Stimulated activated CD4-positive, alpha-beta T cell treated with anti-CD3 and anti-CD28 coated beads, Interleukin-15, amount 100 ng/mL, for 48 hours (primary cell): ENCODE results near the gene SRSF7.
"Not testable (repeated sequence)": the region's sequence is repeated elsewhere in the genome, so short reads cannot be mapped to it uniquely, and the experiment has no call there.

Experiments
- DNase-seq, 2 donors: peaks; one replicate each; pipeline ENCODE4 v3.0.0-alpha.2; 2020; ENCODE audit warnings: low read depth in 2 of 2

The SRSF7 gene

DNA sequence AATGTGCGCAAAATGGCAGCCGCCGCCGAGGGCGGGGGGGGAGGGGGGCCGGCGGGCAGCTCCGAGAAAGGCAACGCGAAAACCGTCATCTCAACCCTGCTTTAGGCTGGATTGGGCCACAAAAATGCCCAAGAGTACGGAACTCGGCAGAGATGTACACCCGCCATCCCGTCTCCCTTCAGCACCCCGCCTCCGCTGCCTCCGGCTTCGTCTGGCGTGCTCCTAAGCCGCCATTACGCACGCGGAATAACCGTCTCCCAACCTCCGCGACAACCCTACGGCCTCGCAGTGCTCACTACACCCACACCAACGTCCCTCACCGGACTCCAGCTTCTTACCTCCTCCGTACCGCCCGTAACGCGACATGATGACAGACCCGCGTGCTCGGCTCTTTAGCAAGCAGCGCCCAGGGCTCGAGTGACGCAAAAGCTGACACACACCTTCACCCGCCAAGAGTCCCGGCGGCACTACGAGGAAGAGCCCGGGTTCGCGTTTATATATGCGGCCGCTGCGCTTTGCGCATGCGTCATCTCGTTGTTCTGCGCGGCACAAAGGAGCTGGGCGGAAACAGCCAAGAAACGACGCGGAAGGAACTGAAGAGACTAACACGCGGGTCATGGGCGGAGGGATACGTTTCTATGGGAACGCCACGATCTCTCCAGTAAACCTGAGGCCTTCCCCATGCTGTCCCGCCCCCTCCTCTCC, at the start of gene SRSF7:
TSS of gene SRSF7 (minus strand) at position 471 of the 705 bp plus-strand sequence. CDS start at position 366, 105 bp downstream.
- peak; percentile 95 for DNase-seq

DNA sequence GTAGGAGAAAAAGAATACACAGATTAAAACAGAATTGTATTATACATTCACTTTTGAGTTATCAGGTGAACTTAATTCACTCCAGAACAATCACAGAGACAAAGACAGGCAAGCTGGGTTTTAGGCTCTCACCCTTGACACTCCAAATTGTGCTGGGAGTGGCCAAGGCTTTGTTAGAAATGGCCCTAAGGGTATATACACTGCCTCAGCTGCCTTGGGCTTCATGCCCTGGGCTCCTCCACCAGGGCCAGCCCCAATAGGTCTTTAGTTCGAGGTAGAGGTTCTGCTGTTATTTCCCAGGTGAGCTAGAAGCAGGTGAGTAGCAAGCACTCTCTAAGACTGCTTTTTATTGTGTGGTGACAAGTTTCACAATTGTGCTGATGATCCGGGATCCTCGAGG, 46.8 kb upstream of the SRSF7 start:
- no peak for DNase-seq

DNA sequence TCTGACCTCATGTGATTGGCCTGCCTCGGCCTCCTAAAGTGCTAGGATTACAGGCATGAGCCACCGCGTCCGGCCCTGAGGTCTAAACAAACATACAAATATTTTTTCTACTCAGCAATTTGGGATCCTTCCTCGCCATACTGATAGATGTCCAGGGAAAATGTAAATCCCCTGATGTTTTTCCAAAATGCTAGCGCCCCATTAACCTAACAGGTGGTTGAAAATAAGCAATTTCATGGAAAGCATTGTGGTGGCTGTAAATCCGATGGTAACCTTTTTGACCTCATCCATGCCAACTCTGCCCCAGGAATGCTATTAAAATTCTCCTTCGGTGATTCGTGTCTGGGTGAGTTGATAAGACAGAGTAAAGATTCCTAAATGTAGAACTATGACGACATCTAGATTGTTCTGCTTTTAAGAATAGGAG, 46.1 kb upstream of the SRSF7 start:
- DNase-seq = no peak

DNA sequence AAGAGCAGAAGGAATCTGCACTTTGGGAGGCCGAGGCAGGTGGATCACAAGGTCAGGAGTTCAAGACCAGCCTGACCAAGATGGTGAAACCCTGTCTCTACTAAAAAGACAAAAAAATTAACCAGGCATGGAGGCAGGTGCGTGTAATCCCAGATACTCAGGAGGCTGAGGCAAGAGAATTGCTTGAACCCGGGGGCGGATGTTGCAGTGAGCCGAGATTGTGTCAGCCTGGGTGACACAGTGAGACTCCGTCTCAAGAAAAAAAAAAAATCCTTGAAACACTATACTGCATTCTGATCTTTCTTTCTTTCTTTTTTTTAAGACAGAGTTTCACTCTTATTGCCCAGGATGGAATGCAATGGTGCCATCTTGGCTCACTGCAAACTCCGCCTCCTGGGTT, 43.9 kb upstream of the SRSF7 start:
- not testable (repeated sequence) for DNase-seq

DNA sequence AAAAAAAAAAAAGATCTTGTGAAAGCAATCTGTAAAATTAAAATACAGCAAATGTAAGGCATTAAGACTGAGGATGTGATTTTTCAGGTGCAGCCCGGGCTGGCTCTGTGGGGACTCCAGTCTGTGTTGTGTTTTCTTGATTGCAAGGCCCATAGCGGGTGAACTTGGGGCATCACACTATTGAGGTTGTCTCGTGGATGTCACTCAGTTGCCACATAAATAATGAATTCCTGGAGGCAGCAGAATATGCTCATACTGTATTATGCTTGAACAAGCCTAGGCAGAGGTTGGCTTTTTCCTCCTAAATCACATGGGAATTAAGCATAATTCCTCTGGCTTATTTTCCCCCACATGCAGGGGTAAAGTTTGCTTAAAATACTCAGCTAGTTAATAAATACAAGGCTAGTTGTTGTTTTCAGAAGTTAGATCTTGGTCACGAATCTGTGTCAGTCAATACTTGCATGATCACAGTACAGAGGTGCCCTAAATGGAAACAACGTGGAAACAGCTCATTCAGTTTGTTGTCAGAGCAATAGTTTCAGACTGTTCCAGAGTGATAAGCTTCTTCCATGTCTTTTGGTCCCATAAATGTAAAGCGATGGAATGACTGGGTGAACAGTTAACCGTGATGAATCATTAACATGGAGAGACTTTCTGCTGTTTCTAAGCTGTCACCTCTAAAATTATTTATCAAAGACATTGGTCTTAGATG, 43.2 kb upstream of the SRSF7 start:
- no peak for DNase-seq

GRCh38 chr2:38793511-38793910, 42.4 kb upstream of the SRSF7 start:
- no peak for DNase-seq

DNA sequence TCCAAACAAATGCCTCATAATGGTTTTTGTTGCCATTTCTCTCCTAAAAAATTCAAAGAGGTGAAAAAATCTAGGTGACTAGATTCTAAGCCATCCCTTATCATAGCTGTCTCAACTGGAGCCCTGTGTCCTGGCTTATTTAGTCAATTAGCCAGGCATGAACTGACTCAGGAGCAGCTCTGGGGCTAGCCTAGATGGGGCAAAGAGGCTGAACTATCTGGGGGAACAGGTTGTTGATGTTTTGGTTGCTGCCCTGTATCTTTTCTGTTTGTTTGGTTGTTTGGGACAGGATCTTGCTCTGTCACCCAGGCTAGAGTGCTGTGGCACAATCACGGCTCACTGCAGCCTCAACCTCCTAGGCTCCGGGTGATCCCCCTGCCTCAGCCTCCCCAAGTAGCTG, 41.6 kb upstream of the SRSF7 start:
- no peak for DNase-seq

DNA sequence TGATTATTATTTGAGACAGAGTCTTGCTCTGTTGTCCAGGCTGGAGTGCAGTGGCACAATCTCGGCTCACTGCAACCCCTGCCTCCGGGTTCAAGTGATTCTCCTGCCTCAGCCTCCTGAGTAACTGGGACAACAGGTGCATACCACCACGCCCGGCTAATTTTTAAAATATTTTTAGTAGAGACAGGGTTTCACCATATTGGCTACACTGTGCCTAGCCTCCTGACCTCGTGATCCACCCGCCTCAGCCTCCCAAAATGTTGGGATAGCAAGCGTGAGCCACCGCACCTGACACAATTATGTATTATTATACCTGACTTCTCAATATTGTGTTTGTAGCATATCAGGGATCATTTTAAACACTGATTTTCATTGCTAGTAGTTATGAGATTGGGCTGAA, 41.2 kb upstream of the SRSF7 start:
- DNase-seq = not testable (repeated sequence)

GRCh38 chr2:38791744-38792143, 40.6 kb upstream of the SRSF7 start:
- no peak for DNase-seq

DNA sequence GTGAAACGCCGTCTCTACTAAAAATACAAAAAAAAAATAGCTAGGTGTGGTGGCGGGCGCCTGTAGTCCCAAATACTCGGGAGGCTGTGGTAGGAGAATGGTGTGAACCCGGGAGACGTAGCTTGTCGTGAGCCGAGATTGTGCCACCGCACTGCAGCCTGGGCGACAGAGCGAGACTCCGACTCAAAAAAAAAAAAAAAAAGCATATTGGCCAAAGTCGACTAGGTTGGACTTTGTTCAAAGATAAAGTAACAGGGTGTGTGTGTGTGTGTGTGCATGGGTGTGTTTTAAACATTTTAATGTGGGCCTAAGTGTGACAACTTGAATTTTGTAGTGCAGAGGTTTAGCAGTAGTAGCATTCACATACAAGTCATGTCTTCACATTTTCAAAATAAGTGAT, 38.5 kb upstream of the SRSF7 start:
- DNase-seq = no peak

- no peak for DNase-seq
These were observed 37.1 kb upstream of the SRSF7 start for GRCh38 chr2:38788306-38788705.

DNA sequence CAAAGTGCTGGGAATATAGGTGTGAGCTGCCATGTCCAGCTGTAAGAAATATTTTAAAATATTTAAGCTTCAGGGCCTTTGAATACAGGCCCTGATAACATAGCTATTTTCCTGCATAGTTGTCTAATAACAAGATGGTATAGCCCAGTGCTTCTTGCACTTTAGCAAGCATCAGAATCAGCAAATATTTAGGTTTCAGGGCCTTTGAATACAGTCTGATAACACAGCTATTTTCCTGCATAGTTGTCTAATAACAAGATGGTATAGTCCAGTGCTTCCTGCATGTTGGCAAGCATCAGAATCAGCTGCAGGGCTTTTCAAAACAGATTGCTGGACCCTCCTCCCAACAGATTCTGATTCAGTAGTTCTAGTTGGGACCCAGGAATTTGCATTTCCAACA, 32.4 kb upstream of the SRSF7 start:
- no peak for DNase-seq

- no peak for DNase-seq
These were observed 27.5 kb upstream of the SRSF7 start for GRCh38 chr2:38778687-38779082.

- DNase-seq = no peak
These were observed 25.4 kb upstream of the SRSF7 start for GRCh38 chr2:38776531-38776930.

DNA sequence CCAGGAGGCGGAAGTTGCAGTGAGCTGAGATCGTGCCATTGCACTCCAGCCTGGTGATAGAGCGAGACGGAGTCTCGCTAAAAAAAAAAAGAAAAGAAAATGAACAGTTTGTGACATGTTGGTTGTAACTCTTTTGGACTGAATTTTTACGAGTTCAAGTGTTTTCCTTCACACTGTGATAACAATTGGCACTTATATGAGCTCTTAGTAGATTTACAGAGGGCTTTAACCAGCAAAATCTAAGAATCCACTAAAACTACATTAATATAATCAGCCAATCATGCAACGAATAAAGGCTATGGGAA, 24.7 kb upstream of the SRSF7 start:
- no peak for DNase-seq

- no peak for DNase-seq
These were observed 24.1 kb upstream of the SRSF7 start for GRCh38 chr2:38775097-38775920.

GRCh38 chr2:38771632-38772031, 20.5 kb upstream of the SRSF7 start:
- no peak for DNase-seq

DNA sequence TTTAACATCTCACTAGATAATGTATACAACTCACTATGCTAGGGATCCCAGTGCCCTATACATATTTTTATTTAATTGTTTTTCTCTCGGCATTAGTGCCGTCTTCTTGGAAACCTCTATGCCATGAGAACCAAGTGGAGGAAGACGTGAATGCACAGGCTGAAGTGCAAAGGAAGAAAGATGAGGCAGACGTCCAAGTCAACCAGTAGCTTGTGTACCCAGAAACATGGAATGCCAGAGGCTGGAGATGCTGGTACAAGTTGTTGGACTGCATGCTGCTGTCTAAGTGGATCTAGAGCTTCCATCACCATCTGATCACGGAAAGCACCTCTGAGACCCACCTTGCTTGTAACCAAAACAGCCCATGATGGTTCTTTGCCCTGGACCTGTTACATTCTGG, 14.4 kb upstream of the SRSF7 start:
- DNase-seq = no peak

- no peak for DNase-seq
These were observed 14.0 kb upstream of the SRSF7 start for GRCh38 chr2:38765149-38765548.

DNA sequence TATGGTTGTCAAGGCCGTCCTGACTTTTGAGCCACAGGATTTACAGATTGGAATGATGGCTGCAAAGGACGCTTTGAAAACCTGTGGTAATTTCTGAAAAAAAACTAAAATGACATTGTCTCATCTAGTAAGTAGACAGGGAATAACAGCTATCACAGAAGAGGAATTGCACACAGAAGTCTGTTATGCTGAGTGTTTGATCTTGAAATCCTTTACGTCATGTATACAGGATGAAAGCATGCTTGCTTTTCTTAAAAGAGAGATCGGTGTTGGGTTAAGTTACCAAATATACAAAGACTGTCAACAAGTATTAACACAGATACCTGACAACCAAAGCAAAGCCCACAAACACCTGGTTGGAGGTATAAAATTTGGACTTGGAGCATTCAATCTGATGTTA, 12.6 kb upstream of the SRSF7 start:
- no peak for DNase-seq

DNA sequence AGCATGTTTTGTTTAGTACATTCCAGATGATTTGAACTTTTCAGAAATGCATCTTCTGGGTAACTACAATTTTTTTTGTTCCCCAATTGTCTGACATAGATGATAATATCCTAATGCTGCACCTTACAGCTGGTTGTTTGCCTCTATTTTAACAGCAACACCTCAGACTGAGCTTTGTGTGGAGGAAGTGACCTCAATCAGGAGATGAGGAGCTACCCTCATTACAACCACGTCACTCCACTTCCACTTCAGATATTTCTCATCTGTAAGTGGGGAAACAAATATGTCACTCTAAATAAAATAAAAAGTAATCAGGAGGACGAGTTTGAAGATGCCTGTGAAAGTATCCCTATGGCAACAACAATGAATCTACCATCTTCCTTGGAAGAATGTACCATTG, 12.1 kb upstream of the SRSF7 start:
- DNase-seq = no peak

GRCh38 chr2:38755891-38756290, 4.7 kb upstream of the SRSF7 start:
- not testable (repeated sequence) for DNase-seq

GRCh38 chr2:38754506-38754905, 3.3 kb upstream of the SRSF7 start:
- DNase-seq = no peak
